ENCODE data around the gene SYNDIG1.

Gene SYNDIG1

GRCh38 chr20:24643731-24644626 is 174.6 kb downstream of the SYNDIG1 start:
- no peak for DNase-seq

- DNase-seq: no peak
Observed at GRCh38 chr20:24646321-24646720, 176.9 kb downstream of the SYNDIG1 start.

GRCh38 chr20:24647713-24648112 is 178.3 kb downstream of the SYNDIG1 start:
- DNase-seq: no peak

GRCh38 chr20:24648481-24648880 is 179.1 kb downstream of the SYNDIG1 start:
- no peak for DNase-seq

- DNase-seq: no peak
Observed at GRCh38 chr20:24648919-24649318, 179.5 kb downstream of the SYNDIG1 start.

- DNase-seq: no peak
Observed at GRCh38 chr20:24649787-24650490, 180.5 kb downstream of the SYNDIG1 start.

GRCh38 chr20:24651171-24651975 is 181.9 kb downstream of the SYNDIG1 start:
- DNase-seq: no peak

GRCh38 chr20:24651976-24652345 is 182.5 kb downstream of the SYNDIG1 start:
- no peak for DNase-seq

- no peak for DNase-seq
Observed at GRCh38 chr20:24653306-24653705, 183.9 kb downstream of the SYNDIG1 start.

- no peak for DNase-seq
Observed at GRCh38 chr20:24654425-24654824, 185.0 kb downstream of the SYNDIG1 start.

GRCh38 chr20:24656391-24656790 is 187.0 kb downstream of the SYNDIG1 start:
- DNase-seq: no peak

- DNase-seq: no peak
Observed at GRCh38 chr20:24657196-24657595, 187.8 kb downstream of the SYNDIG1 start.

- no peak for DNase-seq
Observed at GRCh38 chr20:24657878-24658620, 188.6 kb downstream of the SYNDIG1 start.

- DNase-seq: no peak
Observed at GRCh38 chr20:24658920-24659660, 189.7 kb downstream of the SYNDIG1 start.

- no peak for DNase-seq
Observed at GRCh38 chr20:24659835-24660234, 190.4 kb downstream of the SYNDIG1 start.

GRCh38 chr20:24660651-24661050 is 191.2 kb downstream of the SYNDIG1 start:
- no peak for DNase-seq

GRCh38 chr20:24661255-24661654 is 191.8 kb downstream of the SYNDIG1 start:
- DNase-seq: no peak

GRCh38 chr20:24662322-24662721 is 192.9 kb downstream of the SYNDIG1 start:
- no peak for DNase-seq

GRCh38 chr20:24662752-24663365 is 193.4 kb downstream of the SYNDIG1 start:
- DNase-seq: no peak

- no peak for DNase-seq
Observed at GRCh38 chr20:24663496-24663895, 194.1 kb downstream of the SYNDIG1 start.

GRCh38 chr20:24664266-24664986 is 195.0 kb downstream of the SYNDIG1 start:
- DNase-seq: no peak

Data from NCI-H146 (cell line).